HAP-1 (cell line): Measurements from ENCODE around the gene EDA.
A peak's percentile ranks its signal among the peaks of the same experiment; 100 is the strongest.

Experiments used
- DNase-seq, 2 experiments: peaks; one replicate each; pipeline ENCODE4 v3.0.0-alpha.2; 2016 to 2020; ENCODE audit warnings: low spot score in 2 of 2
- H3K27me3 ChIP-seq: fragments of 250-450 bp; sonication (Bioruptor Pico); 2 replicates; pipeline ENCODE4 v1.5.1; 2020; ENCODE audit warnings: low read depth, mild to moderate bottlenecking, moderate library complexity
- H3K36me3 ChIP-seq: fragments of 250-450 bp; sonication (Bioruptor Pico); replicated peaks from 2 replicates; pipeline ENCODE4 v1.5.1; 2020; ENCODE audit warnings: mild to moderate bottlenecking
- H3K4me1 ChIP-seq: fragments of 250-450 bp; sonication (Bioruptor Pico); 2 replicates; pipeline ENCODE4 v1.5.1; 2020; ENCODE audit warnings: mild to moderate bottlenecking
- H3K4me3 ChIP-seq: fragments of 250-450 bp; sonication (Bioruptor Pico); 2 replicates; pipeline ENCODE4 v1.5.1; 2020; ENCODE audit warnings: mild to moderate bottlenecking, moderate library complexity
- H3K9me3 ChIP-seq: fragments of 250-450 bp; sonication (Bioruptor Pico); 2 replicates; pipeline ENCODE4 v1.5.1; 2020; ENCODE audit warnings: mild to moderate bottlenecking, moderate library complexity
- in situ Hi-C: fragments of 300-500 bp; cut with MboI; formaldehyde crosslinking; loops from 3 replicates; pipeline ENCODE4 v1.14.3; 2020; ENCODE audit warnings: low sequenced_read_pairs, inconsistent platforms, mixed read lengths

Gene EDA

DNA sequence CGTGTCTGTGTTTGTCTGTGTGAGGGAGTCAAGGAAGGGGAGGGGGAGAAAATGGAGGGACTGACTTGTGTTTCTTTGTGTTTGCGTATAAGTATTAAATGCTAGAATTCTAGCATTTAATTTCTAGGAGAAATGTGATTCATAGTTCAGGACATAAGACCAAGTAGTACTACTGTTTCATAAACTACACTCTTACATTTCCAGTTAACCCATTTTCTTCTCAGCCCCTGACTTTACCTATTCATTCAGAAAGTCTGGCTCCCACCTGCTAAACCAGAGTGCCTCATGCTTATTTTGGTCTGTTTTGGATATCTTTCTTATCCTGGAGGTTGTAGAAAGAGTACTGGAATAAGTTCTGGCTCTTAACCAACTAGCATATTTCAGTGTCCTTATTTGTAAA lies 14.2 kb downstream of the EDA start:
- H3K9me3 ChIP-seq, result no peaks in the 10 kb centered on the region
- no peaks in the 10 kb centered on the region for H3K4me1 ChIP-seq
- no peak overlapping the region for H3K4me3 ChIP-seq
- in situ Hi-C loops, result no loop called here
- no peaks in the 10 kb centered on the region for H3K36me3 ChIP-seq
- DNase-seq, result no peak
- no peaks in the 10 kb centered on the region; the same call in 1 of the 2 replicates for H3K27me3 ChIP-seq

DNA sequence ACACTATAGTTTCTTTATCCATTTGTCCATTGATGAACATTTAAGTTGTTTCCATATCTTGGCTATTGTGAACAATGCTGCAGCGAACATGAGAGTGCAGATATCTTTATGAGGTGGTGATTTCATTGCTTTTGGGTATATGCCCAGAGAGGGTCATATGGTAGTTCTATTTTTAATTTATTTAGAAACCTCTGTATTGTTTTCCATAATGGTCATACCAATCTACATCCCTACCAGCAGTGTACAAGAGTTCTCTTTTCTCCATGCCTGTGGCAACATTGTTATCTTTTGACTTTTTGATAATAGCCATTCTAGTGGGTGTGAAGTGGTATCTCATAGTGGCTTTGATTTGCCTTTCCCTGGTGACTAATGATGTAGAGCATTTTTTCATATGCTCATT lies 48.8 kb downstream of the EDA start:
- in situ Hi-C loops, result no loop called here
- Histone ChIP-seq H3K36me3 (no peaks in the 10 kb centered on the region), H3K27me3 (no peaks in the 10 kb centered on the region), H3K4me1 (no peaks in the 10 kb centered on the region), H3K9me3 (no peaks in the 10 kb centered on the region), H3K4me3 (no peak overlapping the region)
- DNase-seq, result no peak

DNA sequence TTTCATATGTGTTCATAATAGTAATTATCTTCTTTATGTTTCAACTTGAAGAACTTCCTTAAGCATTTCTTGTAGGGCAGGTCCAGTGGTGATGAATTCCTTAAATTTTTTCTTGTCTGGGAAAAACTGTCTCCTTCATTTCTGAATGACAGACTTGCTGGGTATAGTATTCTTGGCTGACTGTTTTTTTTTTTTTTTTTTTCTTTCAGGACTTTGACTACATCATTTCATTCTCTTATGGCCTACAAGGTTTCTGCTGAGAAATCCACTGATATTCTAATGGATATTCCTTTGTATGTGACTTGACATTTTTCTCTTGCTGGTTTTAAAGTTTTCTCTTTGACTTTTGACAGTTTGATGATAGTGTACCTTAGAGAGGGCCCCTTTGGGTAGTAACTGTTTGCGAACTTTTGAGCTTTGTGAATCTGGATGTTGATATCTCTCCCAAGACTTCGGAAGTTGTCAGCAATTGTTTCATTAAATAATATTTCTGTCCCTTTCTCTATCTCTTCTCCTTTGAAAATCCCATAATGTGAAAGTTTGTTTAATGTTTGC lies 54.2 kb downstream of the EDA start:
- in situ Hi-C loops, result no loop called here
- DNase-seq, result no peak
- no peaks in the 10 kb centered on the region for H3K36me3 ChIP-seq
- no peaks in the 10 kb centered on the region for H3K9me3 ChIP-seq
- H3K4me1 ChIP-seq, result no peaks in the 10 kb centered on the region
- no peak overlapping the region for H3K4me3 ChIP-seq
- no peaks in the 10 kb centered on the region for H3K27me3 ChIP-seq

DNA sequence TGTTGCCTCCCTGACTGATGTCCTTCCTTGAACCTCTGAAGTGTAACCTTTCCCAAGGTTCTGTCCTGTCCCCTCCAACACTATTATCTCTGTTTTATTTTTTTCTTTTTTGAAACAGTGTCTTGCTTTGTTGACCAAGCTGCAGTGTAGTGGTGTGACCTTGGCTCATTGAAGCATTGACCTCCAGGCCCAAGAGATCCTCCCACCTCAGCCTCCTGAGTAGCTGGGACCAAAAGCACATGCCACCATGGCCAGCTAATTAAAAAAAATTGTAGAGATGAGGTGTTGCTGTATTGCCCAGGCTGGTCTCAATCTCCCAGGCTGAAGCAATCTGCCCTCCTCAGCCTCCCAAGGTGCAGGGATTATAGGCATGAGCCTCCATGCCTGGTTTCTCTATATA lies 59.0 kb downstream of the EDA start:
- H3K36me3 ChIP-seq, result no peaks in the 10 kb centered on the region
- H3K4me3 ChIP-seq, result no peak overlapping the region
- DNase-seq, result no peak
- no peaks in the 10 kb centered on the region for H3K27me3 ChIP-seq
- no peaks in the 10 kb centered on the region for H3K4me1 ChIP-seq
- in situ Hi-C loops, result no loop called here
- H3K9me3 ChIP-seq, result no peaks in the 10 kb centered on the region

DNA sequence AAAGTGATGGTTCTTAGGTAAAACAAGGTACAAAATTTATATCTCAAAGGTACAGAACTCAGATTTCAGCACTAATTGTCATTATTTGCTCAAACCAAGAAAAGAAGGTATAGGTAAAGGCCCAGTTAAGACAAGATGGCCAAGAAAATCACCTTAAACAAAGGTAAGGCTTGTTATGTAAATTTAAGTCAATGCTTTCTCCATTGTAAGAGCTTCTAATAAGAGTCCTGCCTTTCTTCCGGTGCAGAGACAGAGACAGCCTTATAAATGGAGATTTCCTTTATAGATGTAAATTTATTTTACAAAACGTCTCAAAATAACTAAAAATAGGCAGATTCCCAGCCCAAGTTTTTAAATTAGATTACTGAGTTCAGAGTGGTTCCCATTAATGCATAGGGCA lies 89.9 kb downstream of the EDA start:
- peak in 1 of 2 experiments; percentile 28 for DNase-seq
- H3K27me3 ChIP-seq, result no peaks in the 10 kb centered on the region
- H3K4me3 ChIP-seq, result no peak overlapping the region
- H3K9me3 ChIP-seq, result no peaks in the 10 kb centered on the region
- no peaks in the 10 kb centered on the region for H3K36me3 ChIP-seq
- H3K4me1 ChIP-seq, result peaks cover 11% of the 10 kb centered on the region
- in situ Hi-C loops, result no loop called here

DNA sequence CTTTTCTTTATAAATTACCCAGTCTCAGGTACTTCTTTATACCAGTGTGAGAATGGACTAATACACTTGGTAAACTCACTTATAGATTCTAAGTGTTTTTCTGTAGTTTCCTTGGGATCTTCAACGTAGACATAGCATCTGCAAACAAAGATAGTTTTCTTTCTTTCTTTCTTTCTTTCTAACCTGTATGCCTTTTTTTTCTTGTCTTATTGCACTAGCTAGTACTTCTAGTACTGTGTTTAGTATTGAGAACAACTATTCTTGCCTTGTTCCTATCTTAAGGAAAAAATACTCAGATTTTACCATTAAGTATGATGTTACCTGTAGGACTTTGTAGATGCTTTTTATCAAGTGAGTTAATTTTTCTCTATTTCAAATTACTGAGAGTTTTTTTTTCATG lies 102.2 kb downstream of the EDA start:
- no peak for DNase-seq
- Histone ChIP-seq H3K9me3 (no peaks in the 10 kb centered on the region), H3K4me3 (no peak overlapping the region), H3K36me3 (no peaks in the 10 kb centered on the region), H3K4me1 (no peaks in the 10 kb centered on the region), H3K27me3 (no peaks in the 10 kb centered on the region)
- in situ Hi-C loops, result no loop called here

DNA sequence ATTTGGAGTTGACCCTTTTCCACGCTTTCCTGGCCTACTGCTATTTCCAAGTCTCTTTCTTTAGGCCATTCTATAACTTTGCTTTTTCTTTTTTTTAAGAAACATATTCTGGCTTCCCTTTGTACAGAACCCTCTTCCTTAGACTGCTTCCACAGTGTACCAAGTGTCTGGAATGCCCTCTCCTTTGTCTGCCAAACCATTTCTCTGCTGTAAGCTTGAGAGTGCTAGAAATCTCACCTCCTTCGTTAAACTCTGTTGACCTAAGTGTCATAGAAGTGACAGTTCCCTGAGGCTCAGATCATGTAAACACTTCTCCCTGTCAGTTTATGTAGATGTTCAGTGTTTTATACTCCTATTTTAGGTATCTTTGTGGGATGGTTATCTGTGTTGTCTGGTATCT lies 108.4 kb downstream of the EDA start:
- Histone ChIP-seq H3K36me3 (no peaks in the 10 kb centered on the region), H3K4me1 (no peaks in the 10 kb centered on the region), H3K9me3 (no peaks in the 10 kb centered on the region), H3K4me3 (no peak overlapping the region), H3K27me3 (no peaks in the 10 kb centered on the region)
- in situ Hi-C loops, result no loop called here
- DNase-seq, result no peak

DNA sequence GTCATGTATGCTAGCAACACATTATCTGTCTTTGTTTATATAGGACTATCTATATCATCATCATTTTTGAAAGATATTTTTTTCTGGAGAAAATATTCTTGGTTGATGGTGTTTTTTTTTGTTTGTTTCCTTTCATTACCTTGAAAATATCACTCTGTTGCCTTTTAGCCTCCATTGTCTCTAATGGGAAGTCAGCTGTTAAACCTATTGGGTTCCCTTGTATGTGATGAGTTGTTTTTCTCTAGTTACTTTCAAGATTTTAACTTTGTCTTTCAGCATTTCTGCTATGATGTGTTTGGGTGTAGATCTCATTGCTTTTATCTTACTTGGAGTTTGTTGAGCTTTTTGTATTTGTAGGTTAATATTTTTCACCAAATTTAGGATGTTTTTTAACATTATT lies 124.4 kb downstream of the EDA start:
- DNase-seq, result no peak
- Histone ChIP-seq H3K27me3 (no peaks in the 10 kb centered on the region), H3K9me3 (no peaks in the 10 kb centered on the region), H3K4me3 (no peak overlapping the region), H3K4me1 (no peaks in the 10 kb centered on the region), H3K36me3 (no peaks in the 10 kb centered on the region)
- in situ Hi-C loops, result no loop called here

DNA sequence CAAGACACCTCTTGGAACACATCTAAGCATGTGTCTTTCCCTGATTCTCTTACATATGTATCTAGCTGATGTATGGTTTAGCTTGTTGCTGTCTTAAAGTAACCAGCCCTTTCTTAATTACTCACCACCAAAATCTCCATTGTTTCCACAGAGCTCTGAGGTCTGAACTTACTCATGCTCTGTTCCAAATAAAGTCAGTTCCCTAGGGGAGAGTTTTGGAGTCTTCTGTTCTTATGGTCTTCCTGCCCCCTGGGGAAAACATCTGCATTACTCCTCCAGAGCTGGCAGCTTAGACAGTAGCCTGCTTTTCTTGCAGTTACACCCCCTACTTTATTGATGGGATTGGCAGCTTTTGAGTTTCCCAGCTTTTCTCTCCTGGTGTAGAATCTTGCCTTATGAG lies 125.8 kb downstream of the EDA start:
- H3K4me1 ChIP-seq, result no peaks in the 10 kb centered on the region
- in situ Hi-C loops, result no loop called here
- H3K27me3 ChIP-seq, result no peaks in the 10 kb centered on the region
- DNase-seq, result no peak
- no peaks in the 10 kb centered on the region for H3K9me3 ChIP-seq
- H3K36me3 ChIP-seq, result no peaks in the 10 kb centered on the region
- no peak overlapping the region for H3K4me3 ChIP-seq

DNA sequence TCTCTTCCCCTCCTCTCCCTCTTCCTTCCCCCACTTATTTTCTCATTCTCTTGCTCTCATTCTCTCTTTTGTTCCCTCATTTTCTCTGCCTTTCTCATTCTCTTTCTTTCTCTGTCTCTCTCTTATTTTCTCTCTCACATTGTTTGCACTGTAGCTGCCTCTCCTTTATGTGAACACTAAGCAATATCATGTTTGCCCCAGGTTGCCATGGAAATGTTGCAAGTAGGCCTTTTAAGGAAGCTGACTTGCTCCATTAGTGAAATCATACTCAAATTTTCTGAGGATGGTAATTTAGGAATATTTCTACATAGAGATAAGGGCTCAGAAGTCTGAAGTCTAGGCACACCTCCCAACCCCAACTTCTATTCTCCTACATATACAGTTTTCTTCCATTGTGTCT lies 130.1 kb downstream of the EDA start:
- H3K36me3 ChIP-seq, result no peaks in the 10 kb centered on the region
- no peaks in the 10 kb centered on the region for H3K27me3 ChIP-seq
- in situ Hi-C loops, result no loop called here
- DNase-seq, result no peak
- no peaks in the 10 kb centered on the region for H3K4me1 ChIP-seq
- H3K9me3 ChIP-seq, result no peaks in the 10 kb centered on the region
- no peak overlapping the region for H3K4me3 ChIP-seq

DNA sequence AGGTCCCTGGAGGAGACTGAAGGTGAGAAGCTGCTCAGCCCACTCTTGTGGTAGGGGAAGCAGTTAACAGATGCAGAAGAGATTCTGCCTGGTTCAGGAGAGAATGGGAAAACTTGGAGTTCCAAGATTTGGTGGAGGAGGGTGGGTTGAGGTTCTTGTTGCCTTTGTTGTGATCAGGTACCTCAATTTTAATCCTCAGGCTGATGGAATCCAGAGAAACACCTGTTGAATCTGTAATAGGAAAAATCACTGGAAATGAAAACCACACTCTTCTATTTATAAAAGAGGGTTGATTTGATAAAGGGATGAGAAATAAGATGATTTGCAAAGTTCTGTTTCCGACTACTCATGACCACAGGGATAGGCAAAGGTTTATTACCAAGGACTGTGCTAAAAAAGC lies 132.1 kb downstream of the EDA start:
- in situ Hi-C loops, result no loop called here
- H3K9me3 ChIP-seq, result no peaks in the 10 kb centered on the region
- no peaks in the 10 kb centered on the region for H3K36me3 ChIP-seq
- H3K4me1 ChIP-seq, result no peaks in the 10 kb centered on the region
- H3K27me3 ChIP-seq, result no peaks in the 10 kb centered on the region
- H3K4me3 ChIP-seq, result no peak overlapping the region
- no peak for DNase-seq

DNA sequence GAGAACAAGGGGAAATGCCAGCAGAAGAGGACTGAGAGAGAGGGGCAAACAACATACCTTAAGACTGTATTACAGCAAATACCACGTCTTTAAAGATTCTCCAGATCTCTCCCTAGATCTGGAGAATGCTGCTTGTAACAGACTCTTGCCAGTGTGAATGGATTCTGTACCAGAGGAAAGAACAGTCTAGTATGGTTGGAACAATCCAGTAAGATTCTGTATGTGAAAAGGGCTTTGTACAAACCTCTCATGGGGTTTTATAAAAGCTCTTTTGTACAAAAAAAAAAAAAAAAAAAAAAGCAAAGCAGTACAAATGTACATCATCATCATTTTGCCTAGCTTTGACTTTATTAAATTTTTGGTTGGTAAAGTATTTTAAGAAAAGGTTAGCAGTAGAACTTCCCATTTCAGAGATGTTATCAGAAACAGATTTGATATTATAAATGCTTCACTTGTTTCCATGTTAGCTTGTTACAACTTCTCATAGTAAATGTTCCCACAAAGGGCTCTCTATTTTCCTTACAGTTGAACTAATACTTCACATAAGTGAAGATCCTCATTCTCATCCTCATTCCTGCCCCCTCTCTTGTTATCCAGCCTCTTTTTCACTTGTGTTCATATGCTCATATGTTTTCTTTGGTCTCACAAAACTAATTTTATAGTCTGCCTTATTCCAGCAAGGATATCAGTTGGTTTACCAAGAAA lies 144.2 kb downstream of the EDA start:
- no peaks in the 10 kb centered on the region for H3K27me3 ChIP-seq

DNA sequence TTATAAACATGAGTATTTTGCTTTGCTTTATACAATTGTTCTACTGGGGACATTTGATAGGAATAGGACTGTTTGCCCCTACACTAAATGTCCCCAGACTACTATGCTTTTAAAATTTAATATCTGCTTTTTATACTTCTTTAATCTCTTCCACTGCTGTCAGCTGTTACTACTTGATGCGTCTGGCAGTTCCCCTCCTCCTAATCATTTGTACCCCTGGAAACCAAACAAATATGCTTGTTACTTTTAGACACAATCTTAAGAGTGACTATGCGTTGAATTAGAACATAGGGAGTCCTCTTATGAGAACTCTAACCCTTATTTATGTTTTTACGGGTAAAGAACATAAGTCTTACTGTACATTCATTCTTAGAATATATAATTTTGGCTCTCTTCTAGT lies 145.7 kb downstream of the EDA start:
- no peaks in the 10 kb centered on the region for H3K27me3 ChIP-seq
- DNase-seq, result no peak
- H3K36me3 ChIP-seq, result no peaks in the 10 kb centered on the region
- no peaks in the 10 kb centered on the region for H3K9me3 ChIP-seq
- H3K4me1 ChIP-seq, result no peaks in the 10 kb centered on the region
- in situ Hi-C loops, result no loop called here
- H3K4me3 ChIP-seq, result no peak overlapping the region

More for the DNA sequence above, 144.2 kb downstream of the EDA start:
- Histone ChIP-seq H3K36me3 (no peaks in the 10 kb centered on the region), H3K4me3 (no peak overlapping the region), H3K4me1 (no peaks in the 10 kb centered on the region), H3K9me3 (no peaks in the 10 kb centered on the region)
- in situ Hi-C loops, result no loop called here
- no peak for DNase-seq

DNA sequence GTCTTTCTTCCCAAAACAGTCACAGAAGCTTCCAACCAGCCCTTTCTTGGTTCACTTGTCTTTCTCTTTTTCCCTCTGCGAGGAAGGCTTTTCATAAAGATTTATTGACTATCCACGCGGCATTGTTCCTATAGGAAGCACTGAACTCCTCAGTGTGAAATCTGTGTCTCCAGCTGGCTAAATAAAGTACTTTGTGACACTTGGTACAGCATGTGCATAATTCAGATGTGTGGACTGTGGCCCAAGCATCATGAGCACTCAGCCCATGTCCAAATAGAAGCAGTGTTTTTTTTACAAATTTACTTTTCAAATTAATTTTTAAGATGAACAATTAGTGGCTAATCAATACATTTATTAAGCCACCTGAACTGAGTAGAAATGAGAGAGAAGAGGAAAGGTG lies 146.4 kb downstream of the EDA start:
- Histone ChIP-seq H3K36me3 (no peaks in the 10 kb centered on the region), H3K27me3 (no peaks in the 10 kb centered on the region)
- DNase-seq, result no peak

More for the DNA sequence above, 146.4 kb downstream of the EDA start:
- in situ Hi-C loops, result no loop called here
- Histone ChIP-seq H3K4me1 (no peaks in the 10 kb centered on the region), H3K4me3 (no peak overlapping the region), H3K9me3 (no peaks in the 10 kb centered on the region)
